Hepatocyte (in vitro differentiated cells): Measurements from ENCODE around the gene PRRT4. TPM values are rescaled to one million over a fixed set of nuclear protein-coding genes. Genes with fewer than 3 reads are reported as not detected.

Source experiments
- polyA plus RNA-seq: library from polyadenylated mRNA; unstranded; fragments of >200 nt; fragmentation: Nextera tagmentation; extraction: Ambion mirVana; gene quantifications from 2 replicates; pipeline ENCODE4 v1.2.1, GENCODE V29; 2016
- small RNA-seq: library from RNA; depleted of rRNA; stranded (forward); fragments of <200 nt; gene quantifications from one replicate; pipeline ENCODE3, GENCODE V24; 2014
- total RNA-seq: library from RNA; depleted of rRNA; stranded (reverse); fragments of >200 nt; gene quantifications from 2 replicates; pipeline ENCODE4 v1.2.3, GENCODE V29; 2014

Gene PRRT4
- total and polyA plus RNA-seq, 2 experiments from 2014 or later, result 2.2 to 4.1 TPM

Small RNA genes lying within 50 kb of the gene (small RNA-seq; reads per million reads assigned to genes)
- gene RNU7-27P, result not detected

Other genes starting within 250 kb of the PRRT4 start
- not detected in 2 replicates for gene LEP, start 120.4 kb downstream of the PRRT4 start, total RNA-seq
- gene LEP, start 120.4 kb downstream of the PRRT4 start, polyA plus RNA-seq, result not detected in 2 replicates
- 19.3 and 25.7 TPM in 2 replicates for gene RBM28, start 17.8 kb downstream of the PRRT4 start, total RNA-seq
- gene RBM28, start 17.8 kb downstream of the PRRT4 start, polyA plus RNA-seq, result 26.4 and 32.2 TPM in 2 replicates
- gene IMPDH1, start 48.3 kb upstream of the PRRT4 start, total RNA-seq, result 30.4 and 34.7 TPM in 2 replicates
- 63.5 and 70.5 TPM in 2 replicates for gene IMPDH1, start 48.3 kb upstream of the PRRT4 start, polyA plus RNA-seq
- gene HILPDA, start 94.2 kb upstream of the PRRT4 start, total RNA-seq, result 16.5 and 18.0 TPM in 2 replicates
- gene HILPDA, start 94.2 kb upstream of the PRRT4 start, polyA plus RNA-seq, result 37.4 and 44.2 TPM in 2 replicates
- 22.9 and 29.0 TPM in 2 replicates for gene METTL2B, start 115.1 kb upstream of the PRRT4 start, total RNA-seq
- gene METTL2B, start 115.1 kb upstream of the PRRT4 start, polyA plus RNA-seq, result 9.1 and 11.4 TPM in 2 replicates